ENCODE results near the gene SWAP70. TPM values are rescaled to one million over a fixed set of nuclear protein-coding genes. Genes with fewer than 3 reads are reported as not detected.

SWAP70 gene
- total and polyA plus RNA-seq, 9 of the 15 experiments (the other 6 are each of a cell fraction or from before 2014, with no cell fraction given): 1.7 to 4.9 (median 3.9) TPM

GRCh38 chr11:9651899-9652748, 11.8 kb upstream of the SWAP70 start (continued):
- TF ChIP-seq, protein P1, sequence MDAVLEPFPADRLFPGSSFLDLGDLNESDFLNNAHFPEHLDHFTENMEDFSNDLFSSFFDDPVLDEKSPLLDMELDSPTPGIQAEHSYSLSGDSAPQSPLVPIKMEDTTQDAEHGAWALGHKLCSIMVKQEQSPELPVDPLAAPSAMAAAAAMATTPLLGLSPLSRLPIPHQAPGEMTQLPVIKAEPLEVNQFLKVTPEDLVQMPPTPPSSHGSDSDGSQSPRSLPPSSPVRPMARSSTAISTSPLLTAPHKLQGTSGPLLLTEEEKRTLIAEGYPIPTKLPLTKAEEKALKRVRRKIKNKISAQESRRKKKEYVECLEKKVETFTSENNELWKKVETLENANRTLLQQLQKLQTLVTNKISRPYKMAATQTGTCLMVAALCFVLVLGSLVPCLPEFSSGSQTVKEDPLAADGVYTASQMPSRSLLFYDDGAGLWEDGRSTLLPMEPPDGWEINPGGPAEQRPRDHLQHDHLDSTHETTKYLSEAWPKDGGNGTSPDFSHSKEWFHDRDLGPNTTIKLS (IDR thresholded peaks at IDR 0.05; ENCODE audit: borderline replicate concordance, low read depth): no peak
- TF ChIP-seq ZKSCAN8 (CRISPR knock-in tag; IDR thresholded peaks at IDR 0.05) (no peak), SMAD1 (IDR thresholded peaks at IDR 0.05; ENCODE audit: low read depth, low read length, partially characterized antibody) (no peak), ZBTB5 (IDR thresholded peaks at IDR 0.05) (no peak), ARID2 (IDR thresholded peaks at IDR 0.05) (no peak), TCF15 (CRISPR knock-in tag; IDR thresholded peaks at IDR 0.05) (no peak), KDM1A (IDR thresholded peaks at IDR 0.05) (peak; percentile 19 to 32; a peak in 1 of 4 replicates), KLF1 (tag; IDR thresholded peaks at IDR 0.05) (no peak), JUN (IDR thresholded peaks at IDR 0.05; ENCODE audit: borderline replicate concordance, low read depth, low read length) (no peak), JUN (CRISPR knock-in tag; IDR thresholded peaks at IDR 0.05; ENCODE audit: borderline replicate concordance) (no peak), LCOR (CRISPR knock-in tag; IDR thresholded peaks at IDR 0.05) (no peak), TCF3 (CRISPR knock-in tag; IDR thresholded peaks at IDR 0.05) (peak; percentile 65), THAP12 (CRISPR knock-in tag; IDR thresholded peaks at IDR 0.05) (no peak), NFRKB (IDR thresholded peaks at IDR 0.05; ENCODE audit: low read depth) (no peak), ZFPM2 (CRISPR knock-in tag; IDR thresholded peaks at IDR 0.05) (no peak), SNAPC5 (CRISPR knock-in tag; IDR thresholded peaks at IDR 0.05) (no peak), CHCHD3 (CRISPR knock-in tag; IDR thresholded peaks at IDR 0.05) (no peak)
- TF ChIP-seq, protein P2, sequence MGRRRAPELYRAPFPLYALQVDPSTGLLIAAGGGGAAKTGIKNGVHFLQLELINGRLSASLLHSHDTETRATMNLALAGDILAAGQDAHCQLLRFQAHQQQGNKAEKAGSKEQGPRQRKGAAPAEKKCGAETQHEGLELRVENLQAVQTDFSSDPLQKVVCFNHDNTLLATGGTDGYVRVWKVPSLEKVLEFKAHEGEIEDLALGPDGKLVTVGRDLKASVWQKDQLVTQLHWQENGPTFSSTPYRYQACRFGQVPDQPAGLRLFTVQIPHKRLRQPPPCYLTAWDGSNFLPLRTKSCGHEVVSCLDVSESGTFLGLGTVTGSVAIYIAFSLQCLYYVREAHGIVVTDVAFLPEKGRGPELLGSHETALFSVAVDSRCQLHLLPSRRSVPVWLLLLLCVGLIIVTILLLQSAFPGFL (CRISPR knock-in tag; IDR thresholded peaks at IDR 0.05): no peak
- TF ChIP-seq, protein P3, sequence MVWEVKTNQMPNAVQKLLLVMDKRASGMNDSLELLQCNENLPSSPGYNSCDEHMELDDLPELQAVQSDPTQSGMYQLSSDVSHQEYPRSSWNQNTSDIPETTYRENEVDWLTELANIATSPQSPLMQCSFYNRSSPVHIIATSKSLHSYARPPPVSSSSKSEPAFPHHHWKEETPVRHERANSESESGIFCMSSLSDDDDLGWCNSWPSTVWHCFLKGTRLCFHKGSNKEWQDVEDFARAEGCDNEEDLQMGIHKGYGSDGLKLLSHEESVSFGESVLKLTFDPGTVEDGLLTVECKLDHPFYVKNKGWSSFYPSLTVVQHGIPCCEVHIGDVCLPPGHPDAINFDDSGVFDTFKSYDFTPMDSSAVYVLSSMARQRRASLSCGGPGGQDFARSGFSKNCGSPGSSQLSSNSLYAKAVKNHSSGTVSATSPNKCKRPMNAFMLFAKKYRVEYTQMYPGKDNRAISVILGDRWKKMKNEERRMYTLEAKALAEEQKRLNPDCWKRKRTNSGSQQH (CRISPR knock-in tag; IDR thresholded peaks at IDR 0.05): no peak

Data from K562 (cell line).